Thyroid gland (tissue), 4 donors: Measurements from ENCODE around the gene UGDH. TPM values are rescaled to one million over a fixed set of nuclear protein-coding genes. Genes with fewer than 3 reads are reported as not detected.

Source experiments
- DNase-seq, 2 donors: peaks; one replicate each; pipeline ENCODE4 v3.0.0-alpha.2; 2019
- H3K27ac ChIP-seq, 3 donors: fragments of 200-600 bp; sonication (generic); 1 replicate in 2 of 3; 2 replicates in 1 of 3; pipeline ENCODE4 v1.5.1; 2016 to 2019; ENCODE audit warnings: mild to moderate bottlenecking in 1 of 3, moderate library complexity in 1 of 3
- H3K27me3 ChIP-seq: fragments of 200-600 bp; sonication (generic); one replicate; pipeline ENCODE4 v1.5.1; 2019
- H3K36me3 ChIP-seq, 2 donors: fragments of 200-600 bp; sonication (generic); one replicate each; pipeline ENCODE4 v1.5.1; 2016 to 2019
- H3K4me1 ChIP-seq, 2 donors: fragments of 200-600 bp; sonication (generic); one replicate each; pipeline ENCODE4 v1.5.1; 2017 to 2019
- H3K4me3 ChIP-seq, 3 donors: fragments of 200-600 bp; sonication (generic); replicated peaks in 1 of 3; 1 replicate in 2 of 3; 2 replicates in 1 of 3; pipeline ENCODE4 v1.5.1; 2016; ENCODE audit warnings: mild to moderate bottlenecking in 1 of 3
- H3K9me3 ChIP-seq: fragments of 200-600 bp; sonication (generic); one replicate; pipeline ENCODE4 v1.5.1; 2017
- POLR2A ChIP-seq, 2 donors: fragments of 450-650 bp; IDR thresholded peaks; one replicate each; pipeline ENCODE4 v1.6.1; 2017; ENCODE audit warnings: antibody characterized with exemption in 2 of 2, mild to moderate bottlenecking in 2 of 2, moderate library complexity in 1 of 2
- whole genome bisulfite sequencing, 2 donors: methylation state at CpG; one replicate each; pipeline ENCODE4 v1.1.5; 2017; 5-methylcytosine and 5-hydroxymethylcytosine counted together
- intact Hi-C: fragments of 100-400 bp; cut with DNase I; formaldehyde crosslinking; loops from one replicate; pipeline ENCODE4 v1.15.1; 2023
- total RNA-seq, 4 donors: library from RNA; depleted of rRNA; stranded (reverse); fragments of >200 nt; gene quantifications; one replicate each; pipeline ENCODE4 v1.2.3, GENCODE V29; 2016
- TF ChIP-seq, protein P1 (sequence below), 6 experiments: fragments of 200-600 bp in 3 of 6; fragments of 450-650 bp in 3 of 6; sonication (generic) in 3 of 6; IDR thresholded peaks; one replicate each; pipeline ENCODE4 v1.5.1; 2016 to 2019; ENCODE audit warnings: antibody characterized with exemption in 6 of 6, mild to moderate bottlenecking in 2 of 6, inconsistent platforms in 1 of 6, moderate library complexity in 1 of 6

Gene UGDH
- 10 to 100 TPM; 40.1 to 58.7 (median 48.1) TPM for total RNA-seq

DNA sequence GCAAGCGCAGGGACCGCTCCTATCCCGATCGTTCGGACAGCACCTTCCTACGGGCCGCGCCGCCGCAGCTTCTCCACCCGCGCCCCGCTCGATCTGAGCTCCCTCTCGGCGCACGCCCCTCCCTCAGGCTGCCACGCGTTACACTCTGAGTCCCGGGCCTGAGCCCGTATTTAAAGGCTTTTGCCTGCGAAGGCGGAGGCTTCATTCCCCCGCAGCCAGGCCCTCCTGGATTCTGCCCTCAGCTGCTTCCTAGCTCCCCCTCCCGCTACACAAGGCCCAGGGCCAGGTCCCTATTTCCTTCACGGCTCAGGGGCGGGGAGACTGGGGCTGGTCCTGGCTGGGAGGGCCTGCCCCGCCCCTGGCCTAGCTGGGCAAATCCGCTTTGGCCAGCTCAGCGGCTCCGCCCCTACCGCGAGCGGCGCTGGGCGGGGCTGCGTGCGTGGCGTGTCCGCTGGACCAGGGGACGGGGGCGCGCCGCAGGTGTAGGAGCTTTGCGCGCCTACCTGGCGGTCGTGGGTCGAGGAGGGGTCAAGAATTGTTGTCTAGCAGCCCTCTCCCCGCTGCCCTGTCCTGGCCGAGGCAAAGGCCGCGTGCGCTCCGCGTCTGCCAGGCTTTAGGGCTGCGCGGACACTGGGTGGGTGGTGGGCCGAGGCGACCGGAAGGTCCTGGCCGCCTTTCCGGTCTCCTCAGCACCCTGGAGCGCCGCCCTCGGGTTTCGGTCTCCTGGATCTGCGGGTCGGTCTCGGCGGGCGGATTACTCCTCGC lies at the start of gene UGDH:
UGDH (minus strand) TSS at position 144 of the 765 bp plus-strand sequence. CDS start 5,927 bp downstream, outside the sequence.
- DNase-seq, result peak; percentile 99
- Histone ChIP-seq H3K27me3 (no peaks in the 10 kb centered on the region), H3K4me1 (peaks cover 14 to 18% of the 10 kb centered on the region in 2 donors), H3K9me3 (no peaks in the 10 kb centered on the region), H3K36me3 (peaks cover 0 to 5% of the 10 kb centered on the region in 2 donors), H3K4me3 (peak within 1 kb of the TSS; percentile 42 to 81 (median 50)), H3K27ac (peak within 1 kb of the TSS; percentile 90 to 95 (median 90))
- TF ChIP-seq POLR2A (IDR thresholded peaks at IDR 0.05), result peak; percentile 84 to 98
- TF ChIP-seq, protein P1, sequence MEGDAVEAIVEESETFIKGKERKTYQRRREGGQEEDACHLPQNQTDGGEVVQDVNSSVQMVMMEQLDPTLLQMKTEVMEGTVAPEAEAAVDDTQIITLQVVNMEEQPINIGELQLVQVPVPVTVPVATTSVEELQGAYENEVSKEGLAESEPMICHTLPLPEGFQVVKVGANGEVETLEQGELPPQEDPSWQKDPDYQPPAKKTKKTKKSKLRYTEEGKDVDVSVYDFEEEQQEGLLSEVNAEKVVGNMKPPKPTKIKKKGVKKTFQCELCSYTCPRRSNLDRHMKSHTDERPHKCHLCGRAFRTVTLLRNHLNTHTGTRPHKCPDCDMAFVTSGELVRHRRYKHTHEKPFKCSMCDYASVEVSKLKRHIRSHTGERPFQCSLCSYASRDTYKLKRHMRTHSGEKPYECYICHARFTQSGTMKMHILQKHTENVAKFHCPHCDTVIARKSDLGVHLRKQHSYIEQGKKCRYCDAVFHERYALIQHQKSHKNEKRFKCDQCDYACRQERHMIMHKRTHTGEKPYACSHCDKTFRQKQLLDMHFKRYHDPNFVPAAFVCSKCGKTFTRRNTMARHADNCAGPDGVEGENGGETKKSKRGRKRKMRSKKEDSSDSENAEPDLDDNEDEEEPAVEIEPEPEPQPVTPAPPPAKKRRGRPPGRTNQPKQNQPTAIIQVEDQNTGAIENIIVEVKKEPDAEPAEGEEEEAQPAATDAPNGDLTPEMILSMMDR (IDR thresholded peaks at IDR 0.05), result peak in 2 of 6 experiments; percentile 8 to 9
- intact Hi-C loops, result loop anchor here (5.0 to 10.0 kb wide), 2 partner anchors 110 to 447 kb away; partner anchors contain the start of genes PDS5A and SMIM14
- 1% methylated on average over 15 to 32 of the region's 73 CpGs for WGBS, 2 donors

- TF ChIP-seq POLR2A (IDR thresholded peaks at IDR 0.05), result no peak
- TF ChIP-seq, protein P1 (IDR thresholded peaks at IDR 0.05), result no peak
- no peak overlapping the region for H3K4me3 ChIP-seq
- H3K9me3 ChIP-seq, result no peaks in the 10 kb centered on the region
- H3K27me3 ChIP-seq, result no peaks in the 10 kb centered on the region
- 97 to 98% methylated on average over 5 of the region's 5 CpGs for WGBS, 2 donors
- H3K36me3 ChIP-seq, result peaks cover 0 to 2% of the 10 kb centered on the region in 2 donors
- intact Hi-C loops, result no loop called here
- H3K27ac ChIP-seq, result no peak overlapping the region
- no peak for DNase-seq
- H3K4me1 ChIP-seq, result no peaks in the 10 kb centered on the region
Measured at GRCh38 chr4:39574946-39575345, 47.7 kb upstream of the UGDH start.

DNA sequence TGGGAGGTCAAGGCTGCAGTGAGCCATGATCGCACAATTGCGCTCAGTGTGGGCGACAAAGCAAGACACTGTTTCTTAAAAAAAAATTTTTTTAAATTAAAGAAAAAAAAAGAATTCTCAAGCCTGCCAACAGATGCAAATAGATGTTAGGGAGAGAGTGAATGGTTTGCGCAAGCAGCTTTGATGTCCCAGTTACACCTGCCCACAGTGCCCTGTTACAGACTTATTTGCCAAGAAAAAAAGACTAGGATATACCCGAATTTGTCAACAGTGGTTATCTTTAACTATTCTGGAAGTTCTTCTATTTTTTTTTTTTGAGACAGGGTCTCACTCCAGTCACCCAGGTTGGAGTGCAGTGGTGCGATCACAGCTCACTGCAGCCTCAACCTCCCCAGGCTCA lies 44.3 kb upstream of the UGDH start:
- H3K4me3 ChIP-seq, result no peak overlapping the region
- H3K36me3 ChIP-seq, result peaks cover 0 to 2% of the 10 kb centered on the region in 2 donors
- no peak overlapping the region for H3K27ac ChIP-seq
- H3K27me3 ChIP-seq, result no peaks in the 10 kb centered on the region
- H3K4me1 ChIP-seq, result no peaks in the 10 kb centered on the region
- no peaks in the 10 kb centered on the region for H3K9me3 ChIP-seq
- intact Hi-C loops, result no loop called here
- TF ChIP-seq, protein P1 (IDR thresholded peaks at IDR 0.05), result no peak
- no peak for TF ChIP-seq POLR2A (IDR thresholded peaks at IDR 0.05)
- DNase-seq, result no peak
- 88 to 98% methylated on average over 6 of the region's 6 CpGs for WGBS, 2 donors

DNA sequence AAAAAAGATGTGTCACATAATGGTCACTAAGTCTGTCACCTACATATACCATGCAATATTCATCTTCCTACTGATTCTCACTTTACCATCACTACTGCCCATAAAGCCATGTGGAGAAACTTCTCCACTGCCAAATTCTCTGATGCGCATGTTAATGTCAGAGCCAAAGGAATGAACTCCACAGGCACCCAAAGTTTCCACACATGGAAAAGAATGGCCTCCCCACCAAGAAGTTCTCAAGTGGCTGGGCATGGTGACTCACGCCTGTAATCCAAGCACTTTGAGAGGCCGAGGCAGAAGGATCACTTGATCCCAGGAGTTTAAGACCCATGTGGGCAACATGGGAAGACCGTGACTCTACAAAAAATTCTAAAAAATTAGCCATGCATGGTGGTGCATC lies 43.8 kb upstream of the UGDH start:
- TF ChIP-seq, protein P1 (IDR thresholded peaks at IDR 0.05), result no peak
- TF ChIP-seq POLR2A (IDR thresholded peaks at IDR 0.05), result no peak
- H3K27me3 ChIP-seq, result no peaks in the 10 kb centered on the region
- H3K4me3 ChIP-seq, result no peak overlapping the region
- peaks cover 0 to 2% of the 10 kb centered on the region in 2 donors for H3K36me3 ChIP-seq
- DNase-seq, result no peak
- H3K27ac ChIP-seq, result no peak overlapping the region
- no peaks in the 10 kb centered on the region for H3K4me1 ChIP-seq
- 93 to 94% methylated on average over 4 of the region's 4 CpGs for WGBS, 2 donors
- no peaks in the 10 kb centered on the region for H3K9me3 ChIP-seq
- intact Hi-C loops, result no loop called here

- H3K27ac ChIP-seq, result no peak overlapping the region
- TF ChIP-seq, protein P1 (IDR thresholded peaks at IDR 0.05), result no peak
- TF ChIP-seq POLR2A (IDR thresholded peaks at IDR 0.05), result no peak
- 91 to 94% methylated on average over 4 of the region's 4 CpGs for WGBS, 2 donors
- H3K4me3 ChIP-seq, result no peak overlapping the region
- no peak for DNase-seq
- intact Hi-C loops, result no loop called here
- H3K4me1 ChIP-seq, result no peaks in the 10 kb centered on the region
- peaks cover 0 to 8% of the 10 kb centered on the region in 2 donors for H3K36me3 ChIP-seq
- no peaks in the 10 kb centered on the region for H3K9me3 ChIP-seq
- no peaks in the 10 kb centered on the region for H3K27me3 ChIP-seq
Measured at GRCh38 chr4:39569209-39569608, 42.0 kb upstream of the UGDH start.
